PC-9 (cell line): ENCODE results near the gene ZNF487. TPM values are rescaled to one million over a fixed set of nuclear protein-coding genes. Genes with fewer than 3 reads are reported as not detected.
"Not testable (repeated sequence)": the region's sequence is repeated elsewhere in the genome, so short reads cannot be mapped to it uniquely, and the experiment has no call there.

Experiments used
- BruUV-seq: library from RNA; stranded (reverse); fragments of 400-500 nt; replicated peaks from 2 replicates; lab custom pipeline; 2021; lab: Mats Ljungman, UMichigan
- CTCF ChIA-PET: fragments of 300-600 bp; sonication (Branson Sonifier 250); formaldehyde crosslinking; loops from one replicate; lab custom pipeline; 2022; ENCODE audit warnings: antibody characterized with exemption; lab: Charles Lee
- POLR2A ChIA-PET: fragments of 300-600 bp; sonication (Branson Sonifier 250); formaldehyde crosslinking; loops from one replicate; lab custom pipeline; 2022; ENCODE audit warnings: antibody characterized with exemption; ENCODE audit not compliant: unreplicated experiment; lab: Charles Lee
- DNase-seq, 2 experiments: peaks; one replicate each; pipeline versions ENCODE4 v3.0.0 to v3.0.0-alpha.2; 2015 to 2022; ENCODE audit warnings: mixed read lengths in 1 of 2
- H2AFZ ChIP-seq: fragments of 200-600 bp; sonication (generic); 2 replicates; pipeline ENCODE4 v1.8.1; 2017; ENCODE audit warnings: antibody characterized with exemption
- H3F3A ChIP-seq: fragments of 200-600 bp; sonication (generic); 2 replicates; pipeline ENCODE4 v1.8.1; 2017; ENCODE audit warnings: antibody characterized with exemption, mild to moderate bottlenecking, low read depth; ENCODE audit not compliant: insufficient read depth
- H3K27ac ChIP-seq: fragments of 200-600 bp; sonication (generic); 2 replicates; pipeline ENCODE4 v1.6.1; 2016; ENCODE audit warnings: mixed run types
- H3K27me3 ChIP-seq: fragments of 200-600 bp; sonication (generic); 2 replicates; pipeline ENCODE4 v1.6.1; 2016; ENCODE audit warnings: low read depth, mixed run types; ENCODE audit not compliant: insufficient read depth
- H3K36me3 ChIP-seq: fragments of 200-600 bp; sonication (generic); 2 replicates; pipeline ENCODE4 v1.6.1; 2016; ENCODE audit warnings: low read depth, mixed run types
- H3K4me1 ChIP-seq: fragments of 200-600 bp; sonication (generic); replicated peaks from 2 replicates; pipeline ENCODE4 v1.6.1; 2016; ENCODE audit warnings: mixed run types; ENCODE audit not compliant: insufficient read depth
- H3K4me2 ChIP-seq: fragments of 200-600 bp; sonication (generic); 2 replicates; pipeline ENCODE4 v1.6.1; 2017; ENCODE audit warnings: mixed run types
- H3K4me3 ChIP-seq: fragments of 200-600 bp; sonication (generic); 2 replicates; pipeline ENCODE4 v1.6.1; 2016; ENCODE audit warnings: mixed run types
- H3K79me2 ChIP-seq: fragments of 200-600 bp; sonication (generic); 2 replicates; pipeline ENCODE4 v1.6.1; 2017; ENCODE audit warnings: low read depth, mixed run types
- H3K9me2 ChIP-seq: fragments of 200-600 bp; sonication (generic); 2 replicates; pipeline ENCODE4 v1.8.1; 2017; ENCODE audit warnings: mild to moderate bottlenecking; ENCODE audit not compliant: insufficient read depth
- H3K9me3 ChIP-seq: fragments of 200-600 bp; sonication (generic); 2 replicates; pipeline ENCODE4 v1.8.1; 2016; ENCODE audit warnings: low read depth; ENCODE audit not compliant: insufficient read depth
- H4K20me1 ChIP-seq: fragments of 200-600 bp; sonication (generic); 2 replicates; pipeline ENCODE4 v1.8.1; 2017; ENCODE audit not compliant: insufficient read depth
- CTCF ChIP-seq: fragments of 200-600 bp; sonication (generic); conservative IDR thresholded peaks from 2 replicates; pipeline ENCODE4 v1.6.1; 2017; ENCODE audit warnings: mixed run types, antibody characterized with exemption, mild to moderate bottlenecking, moderate library complexity
- EZH2 ChIP-seq: fragments of 200-600 bp; sonication (generic); IDR thresholded peaks from 2 replicates; pipeline ENCODE4 v1.8.0; 2017; ENCODE audit warnings: antibody characterized with exemption, low read depth
- intact Hi-C: fragments of 100-400 bp; cut with micrococcal nuclease; formaldehyde crosslinking; loops from one replicate; pipeline ENCODE4 v1.10.0; 2022; ENCODE audit not compliant: unreplicated experiment
- total RNA-seq: library from RNA; stranded (reverse); gene quantifications from 2 replicates; pipeline ENCODE4 v1.2.3, GENCODE V29; 2021

ZNF487 gene
- total RNA-seq, 1 experiment from 2014 or later, result 14.5 TPM

- no peaks in the 10 kb centered on the region for H3K9me2 ChIP-seq
- peaks cover 25% of the 10 kb centered on the region; the same call in 1 of the 2 replicates for H3F3A ChIP-seq
- H2AFZ ChIP-seq, result no peak overlapping the region
- CTCF ChIA-PET, result no interaction called here
- H3K27me3 ChIP-seq, result no peaks in the 10 kb centered on the region
- H3K4me2 ChIP-seq, result no peak overlapping the region
- 0 out of 2 replicates have a peak, but pooled peaks cover 4% of the 10 kb centered on the region for H3K4me1 ChIP-seq
- H3K9me3 ChIP-seq, result no peaks in the 10 kb centered on the region
- no peak for DNase-seq
- BruUV-seq, result no TSS peak
- no peak overlapping the region for H3K4me3 ChIP-seq
- intact Hi-C loops, result no loop called here
- H3K27ac ChIP-seq, result no peak overlapping the region
- no peaks in the 10 kb centered on the region for H4K20me1 ChIP-seq
- H3K36me3 ChIP-seq, result no peaks in the 10 kb centered on the region
- TF ChIP-seq CTCF, result no peak
- no peak for TF ChIP-seq EZH2
- peaks cover 19% of the 10 kb centered on the region for H3K79me2 ChIP-seq
- POLR2A ChIA-PET, result interaction anchor here (0.6 to 0.7 kb wide), 2 partner anchors 33 to 204 kb away, joined by 6 to 15 read pairs; no protein-coding TSS in a partner anchor
Observed at GRCh38 chr10:43440463-43441134, 3.7 kb downstream of the ZNF487 start.

DNA sequence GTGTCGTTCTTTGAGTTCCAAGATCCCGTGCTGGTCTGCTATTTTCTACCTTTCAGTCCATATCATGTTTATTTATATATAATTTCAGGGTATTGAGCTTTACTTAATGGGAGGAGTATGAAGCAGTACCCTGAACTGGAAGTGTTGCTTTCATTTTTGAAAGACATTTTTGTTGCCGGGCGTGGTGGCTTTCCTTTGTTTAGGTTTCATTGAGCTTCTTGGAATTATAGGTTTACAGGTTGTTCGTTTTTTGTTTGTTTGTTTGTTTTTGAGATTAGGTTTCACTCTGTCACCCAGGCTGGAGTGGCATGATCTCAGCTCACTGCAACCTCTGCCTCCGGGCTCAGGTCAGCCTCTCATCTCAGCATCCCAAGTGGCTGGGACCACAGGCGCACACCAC lies 7.4 kb downstream of the ZNF487 start:
- Histone ChIP-seq H2AFZ (no peak overlapping the region), H3K9me2 (no peaks in the 10 kb centered on the region), H3K27me3 (no peaks in the 10 kb centered on the region), H3K9me3 (no peaks in the 10 kb centered on the region), H3K4me2 (no peak overlapping the region), H3K27ac (no peak overlapping the region), H3F3A (peaks cover 19% of the 10 kb centered on the region; the same call in 1 of the 2 replicates), H3K4me1 (0 out of 2 replicates have a peak, but pooled peaks cover 4% of the 10 kb centered on the region), H3K4me3 (no peak overlapping the region), H4K20me1 (no peaks in the 10 kb centered on the region), H3K36me3 (no peaks in the 10 kb centered on the region), H3K79me2 (no peaks in the 10 kb centered on the region)
- no TSS peak for BruUV-seq
- peak; percentile 17 to 48 for DNase-seq
- POLR2A ChIA-PET, result interaction anchor here (0.7 kb wide), 2 partner anchors 41 to 112 kb away, joined by 4 to 6 read pairs; no protein-coding TSS in a partner anchor
- CTCF ChIA-PET, result no interaction called here
- TF ChIP-seq EZH2 (no peak), CTCF (no peak)
- intact Hi-C loops, result no loop called here

GRCh38 chr10:43444897-43445466 lies 8.1 kb downstream of the ZNF487 start:
- no peaks in the 10 kb centered on the region for H4K20me1 ChIP-seq
- H3K27ac ChIP-seq, result no peak overlapping the region
- H3K27me3 ChIP-seq, result no peaks in the 10 kb centered on the region
- no peaks in the 10 kb centered on the region for H3K79me2 ChIP-seq
- peaks cover 19% of the 10 kb centered on the region; the same call in 1 of the 2 replicates for H3F3A ChIP-seq
- no TSS peak for BruUV-seq
- no peaks in the 10 kb centered on the region for H3K36me3 ChIP-seq
- H3K4me1 ChIP-seq, result 0 out of 2 replicates have a peak, but pooled peaks cover 4% of the 10 kb centered on the region
- no peaks in the 10 kb centered on the region for H3K9me3 ChIP-seq
- H3K9me2 ChIP-seq, result no peaks in the 10 kb centered on the region
- no peak for DNase-seq
- no peak overlapping the region for H3K4me3 ChIP-seq
- no peak for TF ChIP-seq CTCF
- TF ChIP-seq EZH2, result no peak
- H3K4me2 ChIP-seq, result no peak overlapping the region
- intact Hi-C loops, result no loop called here
- H2AFZ ChIP-seq, result no peak overlapping the region
- POLR2A ChIA-PET, result no interaction called here
- CTCF ChIA-PET, result no interaction called here

DNA sequence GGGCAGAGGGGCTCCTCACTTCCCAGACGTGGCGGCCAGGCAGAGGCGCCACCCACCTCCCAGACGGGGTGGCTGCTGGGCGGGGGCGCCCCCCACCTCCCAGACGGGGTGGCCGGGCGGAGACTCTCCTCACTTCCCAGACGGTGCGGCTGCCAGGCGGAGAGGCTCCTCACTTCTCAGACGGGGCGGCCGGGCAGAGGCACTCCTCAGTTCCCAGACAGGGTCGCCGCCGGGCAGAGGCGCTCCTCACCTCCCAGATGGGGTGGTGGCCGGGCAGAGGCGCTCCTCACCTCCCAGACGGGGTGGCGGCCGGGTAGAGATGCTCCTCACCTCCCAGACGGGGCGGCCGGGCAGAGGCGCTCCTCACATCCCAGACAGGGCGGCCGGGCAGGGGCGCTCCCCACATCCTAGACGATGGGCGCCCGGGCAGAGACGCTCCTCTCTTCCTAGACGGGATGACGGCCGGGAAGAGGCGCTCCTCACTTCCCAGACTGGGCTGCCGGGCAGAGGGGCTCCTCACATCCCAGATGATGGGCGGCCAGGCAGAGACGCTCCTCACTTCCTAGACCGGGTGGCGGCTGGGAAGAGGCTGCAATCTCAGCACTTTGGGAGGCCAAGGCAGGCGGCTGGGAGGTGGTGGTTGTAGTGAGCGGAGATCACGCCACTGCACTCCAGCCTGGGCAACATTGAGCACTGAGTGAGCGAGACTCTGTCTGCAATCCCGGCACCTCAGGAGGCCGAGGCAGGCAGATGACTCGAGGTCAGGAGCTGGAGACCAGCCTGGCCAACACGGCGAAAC lies 9.5 kb downstream of the ZNF487 start:
- H3K4me3 ChIP-seq, BruUV-seq, H3K9me3 ChIP-seq, intact Hi-C loops, CTCF ChIA-PET, H3K36me3 ChIP-seq, H3K9me2 ChIP-seq, H3K27me3 ChIP-seq, POLR2A ChIA-PET, H3K4me2 ChIP-seq, H3K4me1 ChIP-seq, H4K20me1 ChIP-seq, H3K79me2 ChIP-seq, H3K27ac ChIP-seq, H2AFZ ChIP-seq, DNase-seq: not testable (repeated sequence)
- peaks cover 17% of the 10 kb centered on the region; the same call in 1 of the 2 replicates for H3F3A ChIP-seq
